GM18951 (cell line): ENCODE data around the gene HSDL2.

Source experiments
- POLR2A ChIP-seq: IDR thresholded peaks from 4 replicates; pipeline ENCODE4 v1.6.1; 2011; ENCODE audit warnings: mild to moderate bottlenecking; ENCODE audit not compliant: insufficient read length, insufficient read depth; ENCODE audit errors: extremely low read depth
- in situ Hi-C: fragments of 300-500 bp; cut with MboI; formaldehyde crosslinking; loops from one replicate; pipeline ENCODE4 v1.12.0; 2022; ENCODE audit warnings: low sequenced_read_pairs, mixed read lengths, inconsistent platforms; ENCODE audit not compliant: unreplicated experiment

Gene HSDL2

GRCh38 chr9:112433499-112434392 lies 53.8 kb downstream of the HSDL2 start:
- in situ Hi-C loops, result no loop called here
- no peak for TF ChIP-seq POLR2A

- in situ Hi-C loops, result no loop called here
- TF ChIP-seq POLR2A, result no peak
Observed at GRCh38 chr9:112434487-112434886, 54.6 kb downstream of the HSDL2 start.

GRCh38 chr9:112437406-112437805 lies 57.5 kb downstream of the HSDL2 start:
- in situ Hi-C loops, result no loop called here
- no peak for TF ChIP-seq POLR2A

- in situ Hi-C loops, result no loop called here
- TF ChIP-seq POLR2A, result no peak
Observed at GRCh38 chr9:112439171-112439570, 59.3 kb downstream of the HSDL2 start.

- no peak for TF ChIP-seq POLR2A
- in situ Hi-C loops, result no loop called here
Observed at GRCh38 chr9:112439825-112440224, 59.9 kb downstream of the HSDL2 start.

GRCh38 chr9:112443200-112443599 lies 63.3 kb downstream of the HSDL2 start:
- in situ Hi-C loops, result no loop called here
- TF ChIP-seq POLR2A, result no peak

GRCh38 chr9:112443636-112444035 lies 63.7 kb downstream of the HSDL2 start:
- in situ Hi-C loops, result no loop called here

GRCh38 chr9:112445196-112445595 lies 65.3 kb downstream of the HSDL2 start:
- TF ChIP-seq POLR2A, result no peak
- in situ Hi-C loops, result no loop called here

More at GRCh38 chr9:112443636-112444035, 63.7 kb downstream of the HSDL2 start:
- TF ChIP-seq POLR2A, result no peak

- in situ Hi-C loops, result no loop called here
- TF ChIP-seq POLR2A, result no peak
Observed at GRCh38 chr9:112446080-112446479, 66.2 kb downstream of the HSDL2 start.

- in situ Hi-C loops, result no loop called here
- no peak for TF ChIP-seq POLR2A
Observed at GRCh38 chr9:112446526-112446925, 66.6 kb downstream of the HSDL2 start.

GRCh38 chr9:112447283-112447761 lies 67.4 kb downstream of the HSDL2 start:
- TF ChIP-seq POLR2A, result no peak
- in situ Hi-C loops, result no loop called here

GRCh38 chr9:112462855-112463254 lies 82.9 kb downstream of the HSDL2 start:
- in situ Hi-C loops, result no loop called here

GRCh38 chr9:112465352-112465751 lies 85.4 kb downstream of the HSDL2 start:
- TF ChIP-seq POLR2A, result no peak
- in situ Hi-C loops, result no loop called here

More at GRCh38 chr9:112462855-112463254, 82.9 kb downstream of the HSDL2 start:
- TF ChIP-seq POLR2A, result no peak

GRCh38 chr9:112472996-112473395 lies 93.1 kb downstream of the HSDL2 start:
- in situ Hi-C loops, result no loop called here
- TF ChIP-seq POLR2A, result no peak
